GM12878 (cell line): Measurements from ENCODE around the gene CKLF. TPM values are rescaled to one million over a fixed set of nuclear protein-coding genes. Genes with fewer than 3 reads are reported as not detected.

Source experiments
- DPF2 ChIP-seq: fragments of 450-650 bp; IDR thresholded peaks from 2 replicates; pipeline ENCODE4 v1.6.1; 2017; ENCODE audit warnings: mild to moderate bottlenecking
- KAT2A ChIP-seq: conservative IDR thresholded peaks from 2 replicates; pipeline ENCODE4 v1.6.1; 2011; ENCODE audit warnings: low read depth, low read length; ENCODE audit not compliant: control insufficient read depth
- SP1 ChIP-seq: IDR thresholded peaks from one replicate; pipeline ENCODE4 v1.6.1; 2011; ENCODE audit warnings: low read depth, low read length
- TARDBP ChIP-seq: IDR thresholded peaks from 2 replicates; pipeline ENCODE4 v1.6.1; 2016; ENCODE audit warnings: borderline replicate concordance
- polyA plus RNA-seq, 11 experiments: library from polyadenylated mRNA; depleted of rRNA in 4 of 11; unstranded in 6 of 11; stranded (reverse) in 5 of 11; fragments of >200 nt; fragmentation: Nextera tagmentation in 4 of 11; fragmentation: Illumina TruSeq in 1 of 11; extraction: Ambion mirVana in 4 of 11; extraction: Trizol in 1 of 11; gene quantifications; 1 replicate in 1 of 11; 2 replicates in 10 of 11; pipeline versions ENCODE4 v1.2.1 to v1.2.3, GENCODE V29; 2011 to 2016; ENCODE audit warnings: inconsistent platforms in 2 of 11, missing spikeins in 2 of 11, low read depth in 1 of 11
- total RNA-seq, 4 experiments: library from RNA; depleted of rRNA in 3 of 4; stranded (reverse); fragments of >200 nt in 3 of 4; fragmentation: Illumina TruSeq in 1 of 4; extraction: Trizol in 1 of 4; gene quantifications; 2 replicates each; pipeline versions ENCODE4 v1.2.1 to v1.2.3, GENCODE V29; 2013 to 2021
- TF ChIP-seq, protein P1 (sequence below): IDR thresholded peaks from 2 replicates; pipeline ENCODE4 v1.6.1; 2012; ENCODE audit warnings: mild to moderate bottlenecking, low read depth, low read length
- TF ChIP-seq, protein P2 (sequence below): fragments of 450-650 bp; conservative IDR thresholded peaks from 2 replicates; pipeline ENCODE4 v1.6.1; 2017; ENCODE audit warnings: mild to moderate bottlenecking, moderate library complexity
- TF ChIP-seq, protein P3 (sequence below): fragments of 450-650 bp; IDR thresholded peaks from 2 replicates; pipeline ENCODE4 v1.6.1; 2017; ENCODE audit warnings: mild to moderate bottlenecking, moderate library complexity

CKLF gene
- total and polyA plus RNA-seq, 10 of the 15 experiments (the other 5 are each of a cell fraction or from before 2014, with no cell fraction given) = 40.8 to 193 (median 109) TPM

DNA sequence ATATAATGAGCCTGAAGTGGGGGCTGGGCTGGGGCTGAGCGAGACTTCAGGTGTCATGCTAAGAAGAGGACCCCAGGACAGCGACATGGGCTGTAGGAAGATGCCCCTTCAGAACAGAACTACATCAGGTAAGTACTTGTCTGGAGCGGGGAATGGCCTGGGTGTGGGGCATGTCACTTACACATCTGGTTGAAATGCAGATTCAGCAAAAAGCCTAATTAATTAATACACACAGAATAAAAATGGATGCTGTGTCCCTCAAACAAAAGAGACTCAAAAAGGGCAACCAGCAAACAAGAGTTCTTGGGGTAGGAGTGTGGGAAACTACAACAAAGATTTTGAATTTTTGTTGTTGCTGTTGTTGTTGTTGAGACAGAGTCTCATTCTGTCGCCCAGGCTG lies 38.6 kb downstream of the CKLF start (continued):
- TF ChIP-seq, protein P1, sequence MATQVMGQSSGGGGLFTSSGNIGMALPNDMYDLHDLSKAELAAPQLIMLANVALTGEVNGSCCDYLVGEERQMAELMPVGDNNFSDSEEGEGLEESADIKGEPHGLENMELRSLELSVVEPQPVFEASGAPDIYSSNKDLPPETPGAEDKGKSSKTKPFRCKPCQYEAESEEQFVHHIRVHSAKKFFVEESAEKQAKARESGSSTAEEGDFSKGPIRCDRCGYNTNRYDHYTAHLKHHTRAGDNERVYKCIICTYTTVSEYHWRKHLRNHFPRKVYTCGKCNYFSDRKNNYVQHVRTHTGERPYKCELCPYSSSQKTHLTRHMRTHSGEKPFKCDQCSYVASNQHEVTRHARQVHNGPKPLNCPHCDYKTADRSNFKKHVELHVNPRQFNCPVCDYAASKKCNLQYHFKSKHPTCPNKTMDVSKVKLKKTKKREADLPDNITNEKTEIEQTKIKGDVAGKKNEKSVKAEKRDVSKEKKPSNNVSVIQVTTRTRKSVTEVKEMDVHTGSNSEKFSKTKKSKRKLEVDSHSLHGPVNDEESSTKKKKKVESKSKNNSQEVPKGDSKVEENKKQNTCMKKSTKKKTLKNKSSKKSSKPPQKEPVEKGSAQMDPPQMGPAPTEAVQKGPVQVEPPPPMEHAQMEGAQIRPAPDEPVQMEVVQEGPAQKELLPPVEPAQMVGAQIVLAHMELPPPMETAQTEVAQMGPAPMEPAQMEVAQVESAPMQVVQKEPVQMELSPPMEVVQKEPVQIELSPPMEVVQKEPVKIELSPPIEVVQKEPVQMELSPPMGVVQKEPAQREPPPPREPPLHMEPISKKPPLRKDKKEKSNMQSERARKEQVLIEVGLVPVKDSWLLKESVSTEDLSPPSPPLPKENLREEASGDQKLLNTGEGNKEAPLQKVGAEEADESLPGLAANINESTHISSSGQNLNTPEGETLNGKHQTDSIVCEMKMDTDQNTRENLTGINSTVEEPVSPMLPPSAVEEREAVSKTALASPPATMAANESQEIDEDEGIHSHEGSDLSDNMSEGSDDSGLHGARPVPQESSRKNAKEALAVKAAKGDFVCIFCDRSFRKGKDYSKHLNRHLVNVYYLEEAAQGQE = no peak
- TF ChIP-seq KAT2A = no peak
- TF ChIP-seq DPF2 = no peak
- TF ChIP-seq, protein P2, sequence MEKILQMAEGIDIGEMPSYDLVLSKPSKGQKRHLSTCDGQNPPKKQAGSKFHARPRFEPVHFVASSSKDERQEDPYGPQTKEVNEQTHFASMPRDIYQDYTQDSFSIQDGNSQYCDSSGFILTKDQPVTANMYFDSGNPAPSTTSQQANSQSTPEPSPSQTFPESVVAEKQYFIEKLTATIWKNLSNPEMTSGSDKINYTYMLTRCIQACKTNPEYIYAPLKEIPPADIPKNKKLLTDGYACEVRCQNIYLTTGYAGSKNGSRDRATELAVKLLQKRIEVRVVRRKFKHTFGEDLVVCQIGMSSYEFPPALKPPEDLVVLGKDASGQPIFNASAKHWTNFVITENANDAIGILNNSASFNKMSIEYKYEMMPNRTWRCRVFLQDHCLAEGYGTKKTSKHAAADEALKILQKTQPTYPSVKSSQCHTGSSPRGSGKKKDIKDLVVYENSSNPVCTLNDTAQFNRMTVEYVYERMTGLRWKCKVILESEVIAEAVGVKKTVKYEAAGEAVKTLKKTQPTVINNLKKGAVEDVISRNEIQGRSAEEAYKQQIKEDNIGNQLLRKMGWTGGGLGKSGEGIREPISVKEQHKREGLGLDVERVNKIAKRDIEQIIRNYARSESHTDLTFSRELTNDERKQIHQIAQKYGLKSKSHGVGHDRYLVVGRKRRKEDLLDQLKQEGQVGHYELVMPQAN = no peak
- TF ChIP-seq, protein P3, sequence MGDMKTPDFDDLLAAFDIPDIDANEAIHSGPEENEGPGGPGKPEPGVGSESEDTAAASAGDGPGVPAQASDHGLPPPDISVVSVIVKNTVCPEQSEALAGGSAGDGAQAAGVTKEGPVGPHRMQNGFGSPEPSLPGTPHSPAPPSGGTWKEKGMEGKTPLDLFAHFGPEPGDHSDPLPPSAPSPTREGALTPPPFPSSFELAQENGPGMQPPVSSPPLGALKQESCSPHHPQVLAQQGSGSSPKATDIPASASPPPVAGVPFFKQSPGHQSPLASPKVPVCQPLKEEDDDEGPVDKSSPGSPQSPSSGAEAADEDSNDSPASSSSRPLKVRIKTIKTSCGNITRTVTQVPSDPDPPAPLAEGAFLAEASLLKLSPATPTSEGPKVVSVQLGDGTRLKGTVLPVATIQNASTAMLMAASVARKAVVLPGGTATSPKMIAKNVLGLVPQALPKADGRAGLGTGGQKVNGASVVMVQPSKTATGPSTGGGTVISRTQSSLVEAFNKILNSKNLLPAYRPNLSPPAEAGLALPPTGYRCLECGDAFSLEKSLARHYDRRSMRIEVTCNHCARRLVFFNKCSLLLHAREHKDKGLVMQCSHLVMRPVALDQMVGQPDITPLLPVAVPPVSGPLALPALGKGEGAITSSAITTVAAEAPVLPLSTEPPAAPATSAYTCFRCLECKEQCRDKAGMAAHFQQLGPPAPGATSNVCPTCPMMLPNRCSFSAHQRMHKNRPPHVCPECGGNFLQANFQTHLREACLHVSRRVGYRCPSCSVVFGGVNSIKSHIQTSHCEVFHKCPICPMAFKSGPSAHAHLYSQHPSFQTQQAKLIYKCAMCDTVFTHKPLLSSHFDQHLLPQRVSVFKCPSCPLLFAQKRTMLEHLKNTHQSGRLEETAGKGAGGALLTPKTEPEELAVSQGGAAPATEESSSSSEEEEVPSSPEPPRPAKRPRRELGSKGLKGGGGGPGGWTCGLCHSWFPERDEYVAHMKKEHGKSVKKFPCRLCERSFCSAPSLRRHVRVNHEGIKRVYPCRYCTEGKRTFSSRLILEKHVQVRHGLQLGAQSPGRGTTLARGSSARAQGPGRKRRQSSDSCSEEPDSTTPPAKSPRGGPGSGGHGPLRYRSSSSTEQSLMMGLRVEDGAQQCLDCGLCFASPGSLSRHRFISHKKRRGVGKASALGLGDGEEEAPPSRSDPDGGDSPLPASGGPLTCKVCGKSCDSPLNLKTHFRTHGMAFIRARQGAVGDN = no peak
- no peak for TF ChIP-seq SP1
- no peak for TF ChIP-seq TARDBP
